Mesenchymal stem cell (in vitro differentiated cells and primary cell): Measurements from ENCODE around the gene HERPUD1.

Experiments used
- DNase-seq: peaks from one replicate; pipeline ENCODE4 v3.0.0-alpha.2; 2013
- H2AFZ ChIP-seq: one replicate; pipeline ENCODE4 v1.6.1; 2013; ENCODE audit warnings: low read depth, mild to moderate bottlenecking, control low read depth, inconsistent platforms, low read length, moderate library complexity
- H2AK5ac ChIP-seq: 2 replicates; pipeline ENCODE4 v1.6.1; 2013; ENCODE audit warnings: low read length, moderate library complexity, mild to moderate bottlenecking, inconsistent platforms; ENCODE audit not compliant: severe bottlenecking
- H2BK120ac ChIP-seq: one replicate; pipeline ENCODE4 v1.6.1; 2013; ENCODE audit warnings: low read depth, mild to moderate bottlenecking, inconsistent platforms, low read length, moderate library complexity
- H2BK12ac ChIP-seq, 2 experiments: one replicate each; pipeline ENCODE4 v1.6.1; 2013; ENCODE audit warnings: inconsistent platforms in 2 of 2, low read length in 2 of 2, mild to moderate bottlenecking in 2 of 2, moderate library complexity in 2 of 2, control low read depth in 1 of 2
- H2BK15ac ChIP-seq: one replicate; pipeline ENCODE4 v1.6.1; 2013; ENCODE audit warnings: mild to moderate bottlenecking, low read depth, inconsistent platforms; ENCODE audit not compliant: poor library complexity, severe bottlenecking
- H2BK5ac ChIP-seq: 2 replicates; pipeline ENCODE4 v1.6.1; 2013; ENCODE audit warnings: low read depth, mild to moderate bottlenecking, low read length, control low read depth, inconsistent platforms; ENCODE audit not compliant: poor library complexity, severe bottlenecking
- H3K14ac ChIP-seq, 2 experiments: one replicate each; pipeline ENCODE4 v1.6.1; 2013; ENCODE audit warnings: inconsistent platforms in 2 of 2, low read length in 2 of 2, control low read depth in 1 of 2, mild to moderate bottlenecking in 1 of 2, moderate library complexity in 1 of 2
- H3K18ac ChIP-seq, 2 experiments: one replicate each; pipeline ENCODE4 v1.6.1; 2013; ENCODE audit warnings: inconsistent platforms in 2 of 2, low read length in 2 of 2, control low read depth in 1 of 2, low read depth in 1 of 2, mild to moderate bottlenecking in 1 of 2
- H3K23ac ChIP-seq, 2 experiments: one replicate each; pipeline ENCODE4 v1.6.1; 2013; ENCODE audit warnings: inconsistent platforms in 2 of 2, low read length in 2 of 2, mild to moderate bottlenecking in 2 of 2, moderate library complexity in 2 of 2, control low read depth in 1 of 2
- H3K27ac ChIP-seq: 2 replicates; pipeline ENCODE4 v1.5.1; 2013; ENCODE audit warnings: mild to moderate bottlenecking, moderate library complexity, low read length, control low read depth, inconsistent platforms; ENCODE audit not compliant: poor library complexity, severe bottlenecking
- H3K27me3 ChIP-seq, 2 experiments: 2 replicates each; pipeline versions ENCODE4 v1.6.1 to v1.7.0; 2013; ENCODE audit warnings: low read length in 2 of 2, mild to moderate bottlenecking in 2 of 2, moderate library complexity in 2 of 2, control low read depth in 1 of 2, inconsistent platforms in 1 of 2; ENCODE audit not compliant: control insufficient read depth in 1 of 2, insufficient read depth in 1 of 2
- H3K36me3 ChIP-seq, 2 experiments: 2 replicates each; pipeline versions ENCODE4 v1.6.1 to v1.7.0; 2013; ENCODE audit warnings: low read length in 2 of 2, control low read depth in 1 of 2, inconsistent platforms in 1 of 2, low read depth in 1 of 2, mild to moderate bottlenecking in 1 of 2; ENCODE audit not compliant: insufficient read depth in 2 of 2, control insufficient read depth in 1 of 2
- H3K4ac ChIP-seq, 2 experiments: one replicate each; pipeline ENCODE4 v1.6.1; 2013; ENCODE audit warnings: inconsistent platforms in 2 of 2, low read length in 2 of 2, mild to moderate bottlenecking in 2 of 2, moderate library complexity in 2 of 2, control low read depth in 1 of 2, low read depth in 1 of 2
- H3K4me1 ChIP-seq: 2 replicates; pipeline ENCODE4 v1.6.1; 2013; ENCODE audit warnings: low read depth, low read length, control low read depth; ENCODE audit not compliant: control insufficient read depth, insufficient read depth
- H3K4me2 ChIP-seq: 2 replicates; pipeline ENCODE4 v1.6.1; 2013; ENCODE audit warnings: low read length, mild to moderate bottlenecking, inconsistent platforms; ENCODE audit not compliant: poor library complexity, severe bottlenecking
- H3K4me3 ChIP-seq, 2 experiments: 2 replicates each; pipeline versions ENCODE4 v1.5.1 to v1.7.0; 2013; ENCODE audit warnings: low read length in 2 of 2, mild to moderate bottlenecking in 2 of 2, control low read depth in 1 of 2, low read depth in 1 of 2; ENCODE audit not compliant: insufficient read depth in 1 of 2
- H3K79me1 ChIP-seq: replicated peaks from 2 replicates; pipeline ENCODE4 v1.6.1; 2013; ENCODE audit warnings: mild to moderate bottlenecking, control low read depth, low read length, inconsistent platforms; ENCODE audit not compliant: poor library complexity, severe bottlenecking
- H3K9ac ChIP-seq: 2 replicates; pipeline ENCODE4 v1.7.0; 2013; ENCODE audit warnings: mild to moderate bottlenecking, low read length, moderate library complexity
- H3K9me3 ChIP-seq: 2 replicates; pipeline ENCODE4 v1.7.0; 2013; ENCODE audit warnings: mild to moderate bottlenecking, low read length; ENCODE audit not compliant: control insufficient read depth
- H4K8ac ChIP-seq: one replicate; pipeline ENCODE4 v1.6.1; 2013; ENCODE audit warnings: inconsistent platforms, mild to moderate bottlenecking, low read length, moderate library complexity
- H4K91ac ChIP-seq: one replicate; pipeline ENCODE4 v1.6.1; 2013; ENCODE audit warnings: mild to moderate bottlenecking, low read length, inconsistent platforms
- WGBS: methylation state at CpG from one replicate; pipeline ENCODE4 v1.1.7; 2013; ENCODE audit warnings: mixed read lengths; 5-methylcytosine and 5-hydroxymethylcytosine counted together

Gene HERPUD1

DNA sequence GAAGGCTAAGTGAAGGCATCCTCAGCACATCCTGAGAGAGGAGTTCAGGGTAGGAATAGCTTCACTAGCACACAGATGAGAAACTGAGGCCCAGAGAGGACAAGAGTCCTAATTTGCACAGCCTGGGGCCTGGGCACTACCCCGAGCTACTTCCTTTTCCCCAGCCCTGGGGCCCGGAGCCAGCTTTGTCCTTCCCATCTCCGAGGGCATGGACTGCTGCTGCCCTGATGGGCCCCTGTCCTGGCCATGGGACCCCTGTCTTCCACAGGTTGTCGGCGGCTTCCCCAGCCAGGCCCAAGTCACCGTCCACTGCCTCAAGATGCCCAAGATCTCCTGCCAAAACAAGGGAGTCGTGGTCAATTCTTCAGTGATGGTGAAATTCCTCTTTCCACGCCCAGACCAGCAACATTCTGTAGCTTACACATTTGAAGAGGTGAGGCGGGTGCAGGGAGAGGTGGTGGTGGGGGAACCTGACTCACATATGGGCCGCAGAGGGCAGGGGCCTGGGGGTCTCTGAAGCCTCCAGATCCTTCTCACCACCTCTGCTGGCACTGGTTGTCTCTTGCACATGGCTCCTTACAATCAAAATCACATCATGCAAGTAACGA is 46.0 kb downstream of the HERPUD1 start:
- Histone ChIP-seq H3K4me3 (no peak overlapping the region), H3K27me3 (peaks cover 0 to 11% of the 10 kb centered on the region in 2 experiments), H3K14ac (no peak overlapping the region), H3K9ac (no peak overlapping the region), H3K4me1 (peaks cover 2% of the 10 kb centered on the region), H3K79me1 (no peaks in the 10 kb centered on the region), H3K9me3 (no peaks in the 10 kb centered on the region), H2AFZ (no peak overlapping the region), H2BK120ac (no peak overlapping the region), H3K27ac (no peak overlapping the region), H2BK15ac (no peak overlapping the region), H2AK5ac (no peak overlapping the region), H2BK12ac (no peak overlapping the region), H3K4me2 (no peak overlapping the region), H2BK5ac (no peak overlapping the region), H3K23ac (peak overlapping the region in 1 of 2 experiments; percentile 26), H3K36me3 (peaks cover 0 to 7% of the 10 kb centered on the region in 2 experiments), H3K18ac (no peak overlapping the region), H4K8ac (no peak overlapping the region), H3K4ac (no peak overlapping the region), H4K91ac (no peak overlapping the region)
- DNase-seq: no peak
- 97% methylated on average over 10 of the region's 11 CpGs for WGBS

DNA sequence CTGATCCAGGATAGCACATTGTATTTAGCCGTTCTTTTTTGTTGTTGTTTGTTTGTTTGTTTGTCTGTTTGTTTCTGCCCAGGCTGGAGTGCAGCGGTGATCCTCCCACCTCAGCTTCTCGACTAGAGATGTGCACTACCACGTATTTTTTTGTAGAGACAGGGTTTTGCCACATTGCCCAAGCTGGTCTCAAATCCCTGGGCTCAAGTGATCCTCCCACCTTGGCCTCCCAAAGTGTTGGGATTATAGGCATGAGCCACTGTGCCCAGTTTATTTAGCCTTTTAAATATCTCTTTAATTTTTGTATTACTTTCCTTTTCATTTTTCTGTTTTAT is 48.2 kb downstream of the HERPUD1 start:
- WGBS: 90% methylated on average over 4 of the region's 4 CpGs
- no peak overlapping the region for H3K18ac ChIP-seq

DNA sequence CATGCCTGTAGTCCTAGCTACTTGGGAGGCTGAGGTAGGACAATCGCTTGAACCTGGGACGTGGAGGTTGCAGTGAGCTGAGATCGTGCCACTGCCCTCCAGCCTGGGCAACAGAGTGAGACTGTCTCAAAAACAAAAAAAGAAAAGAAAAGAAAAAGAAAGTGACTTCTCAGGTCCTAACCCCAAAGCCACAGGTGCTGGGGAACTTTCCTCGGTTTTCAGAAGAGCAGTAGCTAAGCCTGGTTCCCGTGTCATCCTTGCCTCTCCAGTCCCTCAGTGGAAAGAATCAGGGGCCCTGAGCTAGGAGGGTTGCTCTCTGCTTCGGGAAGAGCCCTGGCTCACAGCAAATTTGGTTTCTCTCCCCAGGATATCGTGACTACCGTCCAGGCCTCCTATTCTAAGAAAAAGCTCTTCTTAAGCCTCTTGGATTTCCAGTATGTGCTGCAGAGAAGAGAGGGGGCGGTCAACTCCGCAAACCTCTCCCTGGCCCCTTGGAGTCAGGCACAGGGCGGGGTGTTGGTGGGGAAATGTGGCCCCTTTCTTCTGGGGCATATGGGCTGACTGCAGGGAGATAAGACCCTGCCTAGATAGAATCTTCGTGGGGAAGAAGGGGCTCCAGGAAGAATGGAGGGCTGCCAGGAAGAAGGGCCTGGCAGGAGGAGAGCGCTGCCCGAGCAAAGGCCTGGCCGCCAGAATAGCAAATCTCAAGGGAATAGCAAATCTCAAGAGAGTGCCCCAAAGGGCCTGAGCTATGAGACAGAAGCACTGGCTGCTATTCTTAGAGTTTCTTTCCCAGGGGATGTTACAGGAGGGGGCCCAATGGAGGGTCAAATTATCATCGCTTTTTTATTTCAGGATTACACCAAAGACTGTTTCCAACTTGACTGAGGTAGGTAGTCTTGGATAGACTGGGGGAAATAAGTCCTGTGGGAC is 49.1 kb downstream of the HERPUD1 start:
- no peak overlapping the region for H3K23ac ChIP-seq
- no peak overlapping the region for H4K91ac ChIP-seq
- no peak overlapping the region for H2BK120ac ChIP-seq
- no peaks in the 10 kb centered on the region for H3K27me3 ChIP-seq
- H3K9me3 ChIP-seq: no peaks in the 10 kb centered on the region
- H3K79me1 ChIP-seq: no peaks in the 10 kb centered on the region
- peaks cover 7% of the 10 kb centered on the region for H3K4me1 ChIP-seq
- H2AFZ ChIP-seq: no peak overlapping the region
- WGBS: 81% methylated on average over 14 of the region's 16 CpGs
- no peak overlapping the region for H3K9ac ChIP-seq
- H2BK5ac ChIP-seq: no peak overlapping the region
- H2BK15ac ChIP-seq: no peak overlapping the region
- H2AK5ac ChIP-seq: no peak overlapping the region
- no peak overlapping the region for H3K4me3 ChIP-seq
- H2BK12ac ChIP-seq: no peak overlapping the region
- no peak overlapping the region for H3K18ac ChIP-seq
- no peak overlapping the region for H3K4ac ChIP-seq
- no peak overlapping the region for H3K4me2 ChIP-seq
- H4K8ac ChIP-seq: no peak overlapping the region
- no peak for DNase-seq
- no peak overlapping the region for H3K14ac ChIP-seq
- H3K27ac ChIP-seq: no peak overlapping the region
- H3K36me3 ChIP-seq: peaks cover 0 to 15% of the 10 kb centered on the region in 2 experiments

More for the DNA sequence above, 48.2 kb downstream of the HERPUD1 start:
- Histone ChIP-seq H3K79me1 (no peaks in the 10 kb centered on the region), H2BK15ac (no peak overlapping the region), H4K91ac (no peak overlapping the region), H3K4me2 (no peak overlapping the region), H4K8ac (no peak overlapping the region), H3K27me3 (peaks cover 0 to 1% of the 10 kb centered on the region in 2 experiments), H3K36me3 (peaks cover 0 to 15% of the 10 kb centered on the region in 2 experiments), H2AFZ (no peak overlapping the region), H3K9ac (no peak overlapping the region), H2BK5ac (no peak overlapping the region), H3K14ac (no peak overlapping the region), H3K9me3 (no peaks in the 10 kb centered on the region), H2BK120ac (no peak overlapping the region), H3K4me3 (no peak overlapping the region), H3K23ac (no peak overlapping the region), H2AK5ac (no peak overlapping the region), H3K27ac (no peak overlapping the region), H3K4me1 (peaks cover 2% of the 10 kb centered on the region), H2BK12ac (no peak overlapping the region), H3K4ac (no peak overlapping the region)
- DNase-seq: no peak

DNA sequence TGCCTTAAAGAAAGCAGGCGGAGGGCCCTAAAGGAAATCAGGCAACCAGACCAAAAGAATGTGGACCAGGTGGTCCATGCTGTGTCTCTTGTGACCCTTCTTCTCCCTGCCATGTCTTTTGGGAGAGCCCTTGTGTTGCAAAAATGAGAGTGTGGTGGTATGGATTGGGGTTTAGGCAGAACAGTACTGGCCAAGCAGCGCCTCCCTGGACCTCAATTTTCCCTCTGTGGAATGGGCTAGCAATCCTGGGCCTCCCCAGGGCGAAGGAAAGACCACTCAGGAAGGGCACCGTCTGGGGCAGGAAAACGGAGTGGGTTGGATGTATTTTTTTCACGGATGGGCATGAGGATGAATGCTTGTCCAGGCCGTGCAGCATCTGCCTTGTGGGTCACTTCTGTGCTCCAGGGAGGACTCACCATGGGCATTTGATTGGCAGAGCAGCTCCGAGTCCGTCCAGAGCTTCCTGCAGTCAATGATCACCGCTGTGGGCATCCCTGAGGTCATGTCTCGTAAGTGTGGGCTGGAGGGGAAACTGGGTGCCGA is 49.9 kb downstream of the HERPUD1 start:
- Histone ChIP-seq H3K9me3 (no peaks in the 10 kb centered on the region), H4K91ac (no peak overlapping the region), H2BK12ac (no peak overlapping the region), H3K4me1 (peaks cover 7% of the 10 kb centered on the region), H3K4me2 (no peak overlapping the region), H2BK5ac (no peak overlapping the region), H3K14ac (peak overlapping the region in 1 of 2 experiments; percentile 6), H2AK5ac (no peak overlapping the region), H3K18ac (no peak overlapping the region), H3K9ac (no peak overlapping the region), H4K8ac (no peak overlapping the region), H3K4ac (no peak overlapping the region), H2BK15ac (no peak overlapping the region), H2AFZ (no peak overlapping the region), H3K4me3 (no peak overlapping the region), H3K79me1 (no peaks in the 10 kb centered on the region), H3K27ac (no peak overlapping the region), H3K36me3 (peaks cover 0 to 15% of the 10 kb centered on the region in 2 experiments), H3K23ac (no peak overlapping the region), H3K27me3 (no peaks in the 10 kb centered on the region), H2BK120ac (no peak overlapping the region)
- no peak for DNase-seq
- 89% methylated on average over 12 of the region's 12 CpGs for WGBS
